DMS 273 (cell line): Measurements from ENCODE around the gene UCN.
"Not testable (repeated sequence)": the region's sequence is repeated elsewhere in the genome, so short reads cannot be mapped to it uniquely, and the experiment has no call there.

ENCODE experiments used
- DNase-seq: peaks from one replicate; lab custom pipeline; 2025; ENCODE audit not compliant: unreplicated experiment; lab: John Stamatoyannopoulos, UW

UCN gene, protein sequence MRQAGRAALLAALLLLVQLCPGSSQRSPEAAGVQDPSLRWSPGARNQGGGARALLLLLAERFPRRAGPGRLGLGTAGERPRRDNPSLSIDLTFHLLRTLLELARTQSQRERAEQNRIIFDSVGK

DNA sequence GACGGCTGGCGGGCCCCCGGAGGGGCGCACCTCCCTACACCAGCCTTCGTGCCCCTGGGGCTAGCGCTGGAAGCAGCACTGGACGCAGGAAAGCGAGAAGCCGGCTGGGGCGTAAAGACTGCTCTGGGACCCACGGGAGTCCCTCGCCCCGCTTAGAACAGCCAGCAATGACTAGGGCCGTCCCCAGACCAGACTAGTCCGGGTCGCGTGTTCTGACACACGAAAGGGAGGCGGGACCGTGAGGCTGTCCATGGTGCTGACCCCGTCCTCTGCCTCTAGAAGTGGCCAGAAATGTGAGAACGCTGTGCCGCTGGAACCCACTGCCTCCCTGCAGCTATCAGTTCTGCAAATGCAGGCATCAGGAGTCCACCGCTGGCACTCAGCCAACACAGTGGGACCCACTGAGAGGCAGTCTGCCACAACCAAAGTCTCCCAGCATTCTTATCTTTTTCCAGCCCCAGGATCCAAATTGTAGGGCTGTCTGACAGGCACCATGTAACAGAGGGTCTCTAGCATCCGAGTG, at the start of gene UCN:
TSS of gene UCN (minus strand) at position 87 of the 523 bp plus-strand sequence. CDS start 550 bp downstream, outside the sequence.
- peak; percentile 82 for DNase-seq

DNA sequence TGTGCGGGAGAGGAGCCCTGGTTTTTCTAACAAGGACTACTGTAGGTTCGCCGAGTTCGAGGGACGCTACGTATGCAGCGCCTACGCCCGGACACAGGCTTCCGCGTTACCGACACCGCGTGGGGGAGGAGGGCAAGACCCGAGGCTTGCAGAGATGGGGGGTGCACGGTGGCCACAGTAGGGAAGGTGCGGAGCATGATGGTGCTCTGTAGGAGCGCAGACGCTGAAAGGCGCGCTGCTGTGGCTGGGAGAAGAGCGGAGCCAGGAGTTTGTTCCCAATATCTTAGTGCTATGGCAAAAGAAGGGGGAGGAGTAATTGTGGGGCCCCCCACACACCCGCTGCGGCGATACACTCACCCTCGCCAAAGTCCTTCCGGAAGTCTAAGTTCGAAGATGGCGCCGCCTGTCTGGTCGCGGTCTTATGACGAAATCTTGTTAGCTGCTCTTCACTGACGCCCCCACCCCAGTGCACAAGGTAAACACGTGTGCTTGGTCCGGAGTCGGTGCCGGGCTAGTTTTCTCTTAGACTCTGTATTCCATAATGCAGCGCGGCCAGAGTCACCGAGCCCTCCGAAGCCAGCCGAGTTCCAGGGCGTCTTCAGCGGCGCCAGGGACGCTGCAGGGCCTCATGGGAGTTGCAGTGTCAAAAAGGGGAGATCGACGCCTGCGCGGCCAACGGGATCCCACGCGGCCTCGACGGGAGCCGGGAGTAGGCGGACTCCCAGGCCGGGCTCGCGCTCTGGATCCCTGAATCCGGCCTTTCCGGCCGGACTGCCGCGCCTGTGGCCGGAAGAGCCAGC, 48.3 kb upstream of the UCN start, which contains the start of gene GTF3C2:
TSS of gene GTF3C2 (minus strand) at position 383 of the 800 bp plus-strand sequence. CDS start 13,210 bp downstream, outside the sequence.
- DNase-seq: peak; percentile 99

DNA sequence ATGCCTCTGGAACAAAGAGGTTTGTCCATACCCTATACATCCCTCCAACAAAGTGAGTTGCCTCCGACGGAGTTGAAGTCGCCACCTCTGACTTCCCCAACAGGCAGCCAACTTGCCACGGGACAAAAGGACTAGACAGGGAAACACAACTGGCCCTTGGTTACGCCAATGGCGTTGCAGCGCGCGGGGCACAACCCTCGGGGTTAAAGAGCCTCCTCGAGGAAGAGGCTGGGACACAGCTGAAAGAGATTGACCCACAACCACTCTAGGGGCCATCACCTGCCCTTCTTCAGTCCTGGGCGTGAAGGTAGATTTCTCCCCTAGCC, 47.8 kb upstream of the UCN start:
- peak; percentile 86 for DNase-seq

DNA sequence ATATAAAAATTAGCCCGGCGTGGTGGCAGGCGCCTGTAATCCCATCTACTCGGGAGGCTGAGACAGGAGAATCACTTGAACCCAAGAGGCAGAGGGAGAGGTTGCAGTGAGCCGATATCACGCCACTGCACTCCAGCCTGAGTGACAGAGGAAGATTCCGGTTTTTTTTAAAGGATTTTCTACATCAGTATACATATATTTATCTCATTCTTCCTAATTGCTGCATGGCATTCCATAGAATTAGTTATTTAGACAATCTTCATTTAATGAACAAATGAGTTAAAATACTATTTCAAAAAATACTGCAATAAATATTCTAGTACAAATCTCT, 46.3 kb upstream of the UCN start:
- DNase-seq: no peak

DNA sequence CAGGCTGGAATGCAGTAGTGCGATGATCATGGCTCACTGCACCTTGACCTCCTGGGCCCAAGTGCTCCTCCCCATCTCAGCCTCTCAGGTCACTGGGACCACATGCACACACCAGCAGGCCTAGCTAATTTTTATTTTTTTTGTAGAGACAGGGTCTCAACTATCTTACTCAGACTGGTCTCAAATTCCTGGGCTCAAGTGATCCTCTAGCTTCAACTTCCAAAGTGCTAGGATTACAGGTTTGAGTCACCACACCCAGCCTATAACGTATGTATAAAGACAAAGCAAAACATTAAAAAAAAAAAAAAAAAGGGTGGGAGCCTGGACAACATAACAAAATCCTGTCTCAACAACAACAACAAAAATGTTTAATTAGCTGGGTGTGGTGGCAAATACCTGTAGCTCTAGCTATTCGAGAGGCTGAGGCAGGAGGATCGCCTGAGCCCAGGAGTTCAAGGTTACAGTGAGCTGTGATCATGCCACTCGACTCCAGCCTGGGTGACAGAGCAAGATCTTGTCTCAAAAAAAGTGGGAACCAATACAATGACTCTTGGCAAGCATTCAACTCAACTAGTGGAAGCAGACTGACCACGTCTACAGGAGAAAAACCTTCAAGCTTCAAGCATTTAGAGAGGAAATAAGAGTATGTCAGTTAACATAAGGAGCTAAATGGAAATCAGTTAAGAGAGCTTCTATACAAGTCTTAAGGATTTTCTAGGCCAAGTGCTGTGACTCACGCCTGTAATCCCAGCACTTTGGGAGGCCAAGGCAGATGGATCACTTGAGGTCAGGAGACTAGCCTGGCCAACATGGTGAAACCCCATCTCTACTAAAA, 45.7 kb upstream of the UCN start:
- DNase-seq: no peak

DNA sequence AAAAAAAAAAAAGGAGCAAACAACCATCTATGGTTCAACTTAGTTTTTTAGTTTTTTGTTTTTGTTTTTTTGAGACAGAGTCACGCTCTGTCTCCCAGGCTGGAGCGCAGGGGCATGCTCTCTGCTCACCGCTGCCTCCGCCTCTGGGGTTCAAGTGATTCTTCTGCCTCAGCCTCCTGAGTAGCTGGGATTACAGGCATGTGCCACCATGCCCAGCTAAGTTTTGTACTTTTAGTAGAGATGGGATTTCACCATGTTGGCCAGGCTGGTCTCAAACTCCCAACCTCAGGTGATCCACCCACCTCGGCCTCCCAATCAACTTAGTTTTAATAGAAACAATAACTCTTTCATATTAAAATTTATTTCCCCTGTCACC, 45.1 kb upstream of the UCN start:
- not testable (repeated sequence) for DNase-seq

DNA sequence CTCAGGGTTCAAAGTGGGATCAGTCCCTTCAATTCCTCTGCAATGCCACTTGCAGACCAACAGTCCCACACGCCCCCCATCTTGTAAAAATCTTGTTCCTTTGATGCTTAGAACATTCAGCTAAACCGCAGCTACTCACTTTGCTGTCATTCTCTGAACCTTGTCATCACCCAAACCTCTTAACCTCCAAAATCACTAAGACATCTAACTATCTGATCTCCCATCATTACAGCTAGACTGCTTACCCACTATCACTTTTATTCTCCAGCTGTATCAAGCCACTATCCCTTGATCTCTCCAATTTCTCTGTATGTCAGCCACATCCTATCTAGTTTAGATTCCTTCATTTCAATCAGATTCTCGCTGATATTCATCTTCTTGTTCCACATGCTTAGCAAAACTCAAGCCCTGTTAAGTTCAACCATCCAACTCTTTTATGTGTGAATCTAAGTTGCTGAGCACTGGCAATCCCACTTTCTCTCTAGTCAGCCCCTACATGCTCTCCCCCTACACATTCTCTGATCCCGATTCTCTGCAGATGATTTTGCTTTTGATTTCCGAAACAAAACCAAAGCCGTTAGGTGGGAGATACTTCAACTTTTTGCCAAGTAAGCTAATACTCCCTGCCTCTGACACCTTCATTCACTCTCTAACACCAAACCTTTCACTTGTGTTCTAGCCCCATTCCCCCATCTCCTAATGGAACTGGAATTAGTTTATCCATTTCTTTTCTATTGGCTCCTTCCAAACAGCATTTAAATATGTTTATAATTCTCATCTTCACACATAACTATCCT, 43.8 kb upstream of the UCN start:
- DNase-seq: no peak

DNA sequence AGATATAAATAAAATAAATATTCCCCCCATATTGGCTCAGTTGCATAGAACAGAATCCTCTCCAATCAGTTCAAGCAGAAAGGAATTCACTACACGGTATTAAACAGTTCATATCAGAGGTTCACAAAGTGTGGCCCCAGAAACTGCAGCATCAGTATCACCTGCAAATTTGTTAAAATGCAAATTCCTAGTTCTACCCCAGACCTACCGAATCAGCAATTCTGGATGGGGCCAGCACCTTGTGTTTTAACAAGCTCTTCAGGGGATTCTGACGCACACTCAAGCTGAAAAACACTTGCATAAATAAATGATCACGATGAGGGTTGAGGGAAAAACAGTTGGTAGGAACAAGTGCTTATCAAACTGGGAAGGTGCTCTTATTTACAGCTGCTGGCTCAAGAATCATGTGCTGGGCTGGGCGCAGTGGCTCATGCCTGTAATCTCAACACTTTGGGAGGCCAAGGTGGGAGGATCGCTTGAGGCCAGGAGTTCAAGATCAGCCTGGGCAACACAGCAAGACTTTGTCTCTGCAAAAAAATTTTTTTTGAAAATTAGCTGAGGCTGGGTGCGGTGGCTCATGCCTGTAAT, 42.0 kb upstream of the UCN start:
- no peak for DNase-seq

DNA sequence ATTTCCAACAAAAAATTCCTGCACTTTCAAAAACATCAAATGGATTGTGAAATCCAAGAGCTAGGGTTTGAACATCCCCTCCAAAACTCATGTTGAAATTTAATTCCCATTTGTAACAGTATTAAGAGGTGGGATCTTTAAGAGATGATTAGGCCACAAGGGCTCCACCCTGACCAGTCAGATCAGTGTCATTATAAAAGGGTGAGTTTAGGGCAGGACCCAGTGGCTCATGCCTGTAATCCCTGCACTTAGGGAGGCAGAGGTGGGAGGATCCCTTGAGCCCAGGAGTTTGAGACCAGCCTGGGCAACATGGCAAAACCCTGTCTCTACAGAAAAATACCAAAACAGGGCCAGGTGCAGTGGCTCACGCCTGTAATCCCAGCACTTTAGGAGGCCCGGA, 39.4 kb upstream of the UCN start:
- no peak for DNase-seq

DNA sequence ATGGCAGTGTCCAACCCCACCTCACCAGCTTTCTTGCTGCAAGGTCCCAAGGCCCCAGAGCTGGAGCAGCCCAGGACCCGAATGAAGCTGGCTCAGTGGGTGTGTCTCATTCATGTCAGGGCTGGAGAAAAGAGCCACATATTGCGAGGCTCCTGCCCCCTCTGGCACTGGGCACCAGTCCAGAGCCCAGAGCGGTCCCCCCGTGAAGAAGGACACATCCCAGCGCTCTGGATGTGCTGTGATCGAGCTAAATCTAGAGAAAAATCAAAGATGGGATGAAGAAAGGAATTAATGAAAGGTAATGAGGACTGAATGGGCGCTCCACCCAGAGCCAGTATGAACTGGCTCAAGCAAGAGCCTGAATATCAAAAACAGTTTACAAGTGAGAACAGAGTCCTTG, 27.9 kb upstream of the UCN start:
- no peak for DNase-seq

DNA sequence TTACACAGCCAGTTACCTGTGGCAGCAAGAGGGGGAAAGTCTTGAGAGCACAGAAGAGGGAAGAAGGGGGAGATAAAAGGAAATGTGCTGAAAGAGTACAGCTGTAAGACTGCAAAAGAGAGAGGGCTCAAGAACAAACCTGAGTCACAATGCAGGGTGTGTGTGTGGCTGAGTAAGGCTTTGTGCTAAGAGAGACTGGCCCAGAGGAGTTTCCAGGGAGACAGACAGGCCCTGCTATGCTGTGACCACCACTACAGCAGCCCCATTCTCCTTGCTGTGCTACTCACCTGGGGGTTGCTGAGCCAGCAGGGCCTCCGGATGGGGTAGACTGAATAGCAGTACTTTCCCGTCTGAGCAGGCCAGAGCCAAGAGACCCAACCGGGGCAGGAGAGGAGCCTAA, 27.1 kb upstream of the UCN start:
- DNase-seq: no peak

DNA sequence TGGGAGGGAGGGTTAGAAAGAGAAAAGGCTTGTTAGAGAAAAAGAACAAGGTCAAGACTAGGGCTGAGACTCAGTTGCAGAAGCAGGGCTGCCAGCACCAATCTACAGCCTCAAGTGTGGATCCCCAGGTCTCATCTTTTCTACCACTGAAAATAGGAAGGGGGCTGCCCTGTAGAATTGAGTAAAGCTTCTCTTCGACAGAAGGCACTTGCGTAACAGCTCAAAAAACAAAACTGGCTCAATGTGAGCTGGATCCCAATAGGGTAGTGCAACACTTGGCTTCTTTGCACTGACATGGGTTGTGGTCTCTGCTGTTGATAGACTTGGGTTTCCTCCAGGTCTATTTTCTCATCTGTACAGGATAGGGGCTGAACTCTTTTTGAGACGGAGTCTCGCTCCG, 16.5 kb upstream of the UCN start:
- no peak for DNase-seq

DNA sequence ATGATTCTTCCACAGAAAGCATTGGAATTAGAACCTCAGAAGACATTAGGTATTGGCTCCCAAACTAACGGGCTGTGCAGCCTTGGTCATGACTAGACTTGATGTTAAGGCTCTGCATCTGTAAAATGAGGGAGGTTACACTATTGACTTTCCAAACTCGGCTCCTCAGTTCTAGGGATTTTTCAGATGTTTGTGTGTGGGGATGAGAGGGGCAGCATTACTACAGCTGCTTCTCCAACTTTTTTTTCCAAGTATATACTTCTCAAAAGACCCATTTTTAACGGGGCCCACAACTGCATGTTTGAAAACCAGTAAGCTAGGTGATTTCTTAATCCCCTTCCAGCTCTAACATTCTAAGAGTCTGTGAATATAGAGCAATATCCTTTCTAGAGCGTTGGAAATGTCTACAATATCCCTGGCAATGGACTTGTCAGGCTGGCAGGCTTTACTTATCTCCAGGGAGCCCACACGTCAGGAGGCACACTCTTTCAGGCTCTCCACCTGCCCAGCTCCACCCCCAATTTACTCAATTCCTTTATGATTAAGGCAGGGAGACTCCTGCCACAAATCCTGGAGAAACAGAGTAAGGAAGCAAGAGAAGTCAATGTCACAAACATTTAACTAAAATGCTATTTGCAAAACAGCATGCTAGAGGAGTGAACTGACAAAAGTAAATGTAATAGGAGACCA, 15.5 kb upstream of the UCN start:
- DNase-seq: peak; percentile 37

DNA sequence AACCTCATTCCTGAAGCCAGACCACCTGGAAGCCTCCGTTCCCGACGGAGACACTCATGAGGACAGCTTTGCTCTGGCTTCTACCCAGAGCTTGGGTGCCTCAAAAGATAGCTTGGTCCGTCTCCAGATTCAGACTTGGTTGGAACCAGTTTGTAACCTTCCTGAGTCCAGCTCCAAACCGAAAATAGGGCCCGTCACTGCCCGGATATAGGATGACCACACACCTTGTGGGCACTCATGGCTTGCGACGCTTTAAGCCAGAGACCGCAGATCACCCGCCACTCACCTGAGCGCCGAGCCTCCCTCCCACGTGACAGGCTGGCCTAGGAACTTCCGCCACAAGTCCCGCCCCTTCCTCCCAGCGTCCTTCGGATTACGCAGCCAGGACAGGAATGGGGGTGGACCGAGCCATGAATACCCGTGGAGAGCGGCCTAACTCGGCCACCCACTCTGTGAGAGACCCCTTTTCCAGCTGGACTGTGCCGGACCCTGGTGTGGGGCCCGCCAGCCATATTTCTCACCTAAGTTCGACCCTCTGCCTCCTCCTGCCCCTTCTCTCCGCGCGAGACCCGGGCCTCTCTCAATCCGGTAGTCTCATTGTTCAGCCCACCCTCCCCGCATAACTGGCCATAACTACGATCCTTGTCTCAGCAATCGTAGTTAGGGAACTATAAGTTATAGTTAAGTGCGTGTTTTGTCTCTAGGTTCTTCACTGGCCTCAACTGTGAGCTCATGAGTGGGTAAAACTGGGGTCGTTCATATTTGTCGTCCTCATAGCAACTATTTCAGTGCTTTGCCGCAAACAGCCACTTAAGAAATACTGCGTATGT, 14.7 kb upstream of the UCN start, which contains the start of gene MPV17:
TSS of gene MPV17 (minus strand) at position 332 of the 830 bp plus-strand sequence. CDS start 580 bp downstream, outside the sequence.
- peak; percentile 96 for DNase-seq

DNA sequence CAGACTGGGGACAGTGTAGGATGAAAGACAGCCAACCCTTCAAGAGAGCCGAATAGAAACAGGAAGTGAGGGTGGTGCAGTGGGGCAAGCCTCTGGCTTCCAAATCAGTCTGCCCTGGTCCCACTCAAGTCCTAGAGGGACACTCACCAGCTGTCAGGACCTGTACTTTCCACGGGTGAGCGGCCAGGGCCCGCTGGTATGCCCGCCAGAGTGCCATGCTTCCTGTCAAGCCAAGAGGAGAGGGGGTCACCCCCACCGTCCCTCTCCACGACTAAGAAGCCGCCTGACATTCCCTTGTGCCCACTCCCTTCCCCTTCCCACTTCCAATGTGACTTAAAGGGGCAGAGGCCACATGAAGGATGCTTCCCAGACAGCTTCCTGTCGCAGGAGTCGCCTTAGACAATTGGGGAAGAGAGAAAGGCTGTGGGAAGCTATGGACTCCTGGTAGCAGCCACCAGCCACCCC, 14.1 kb upstream of the UCN start:
- DNase-seq: no peak

DNA sequence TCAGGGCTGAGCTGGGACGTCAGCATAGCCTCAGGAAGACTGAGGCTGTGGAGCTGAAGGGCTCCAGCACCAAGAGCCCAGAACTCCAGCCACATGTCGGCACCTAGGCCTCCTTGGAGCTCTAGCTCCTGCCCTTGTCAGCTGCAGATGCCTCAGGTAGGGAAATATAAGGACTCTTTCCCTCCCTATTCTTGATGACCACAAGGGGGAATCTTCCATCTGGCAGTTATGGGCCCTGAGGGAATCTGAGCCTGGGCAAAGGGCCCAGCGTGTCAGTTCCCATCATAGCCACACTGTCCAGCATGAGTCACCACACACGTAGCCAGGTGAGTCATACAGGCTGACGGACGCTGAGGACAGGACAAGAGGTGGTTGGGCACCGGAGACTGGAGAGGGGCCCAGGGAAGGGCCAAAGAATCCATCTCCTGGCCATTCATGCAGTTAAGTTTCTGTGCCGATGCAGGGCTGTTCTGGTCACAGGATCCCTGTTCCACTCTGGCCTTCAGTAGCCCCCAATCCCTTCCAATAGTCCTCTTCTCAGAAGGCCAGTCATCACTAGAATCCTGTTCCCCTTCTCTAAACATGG, 12.8 kb upstream of the UCN start:
- DNase-seq: peak; percentile 89

DNA sequence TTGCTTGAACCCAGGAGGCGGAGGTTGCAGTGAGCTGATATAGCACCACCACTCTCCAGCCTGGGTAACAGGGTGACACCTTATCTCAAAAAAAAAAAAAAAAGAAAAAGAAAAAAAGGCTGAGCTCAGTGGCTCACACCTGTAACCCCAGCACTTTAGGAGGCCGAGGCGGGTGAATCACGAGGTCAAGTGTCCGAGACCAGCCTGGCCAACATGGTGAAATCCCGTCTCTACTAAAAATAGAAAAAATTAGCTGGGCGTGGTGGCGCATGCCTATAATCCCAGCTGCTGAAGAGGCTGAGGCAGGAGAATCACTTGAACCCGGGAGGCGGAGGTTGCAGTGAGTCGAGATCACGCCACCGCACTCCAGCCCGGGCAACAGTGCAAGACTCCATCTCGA, 11.6 kb upstream of the UCN start:
- not testable (repeated sequence) for DNase-seq

DNA sequence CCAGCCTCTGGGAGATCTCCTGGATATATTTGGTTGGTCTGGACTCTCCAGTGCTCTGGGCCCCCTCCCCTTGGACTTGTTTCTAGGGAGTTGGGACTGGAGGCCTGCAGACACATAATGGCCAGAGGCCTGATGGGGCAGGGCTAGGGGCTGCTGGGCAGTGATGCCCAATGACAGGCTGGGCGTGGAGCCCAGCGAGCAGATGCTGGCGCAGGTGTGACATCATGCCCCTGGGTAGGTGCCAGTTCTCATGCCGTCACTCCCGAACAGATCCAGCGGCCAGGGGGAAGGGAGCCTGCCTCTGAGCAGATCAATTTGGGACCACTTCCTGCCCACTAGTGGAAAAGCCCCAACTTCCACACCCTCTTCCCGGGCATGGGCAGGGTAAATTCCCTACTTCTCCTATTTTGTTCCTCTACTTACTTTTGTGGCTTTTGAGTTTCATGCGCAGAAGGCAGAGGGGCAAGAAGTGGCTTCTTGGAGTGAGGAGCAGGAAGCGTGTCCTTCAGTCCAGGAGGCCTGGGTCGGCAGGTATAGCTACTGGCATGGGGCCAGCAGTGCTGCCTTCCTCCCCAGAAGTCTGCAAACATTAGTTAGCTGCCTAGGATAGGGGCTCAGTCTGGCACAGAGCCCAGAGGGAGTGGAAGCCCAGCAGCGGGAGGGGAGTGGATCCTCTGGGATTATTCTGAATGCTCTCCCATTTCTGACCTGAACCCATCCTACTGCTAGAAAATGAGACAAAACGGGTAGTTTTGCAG, 8.6 kb upstream of the UCN start:
- peak; percentile 84 for DNase-seq
